Trophoblast cell (in vitro differentiated cells and primary cell): ENCODE data around the gene TBL2.
A peak's percentile ranks its signal among the peaks of the same experiment; 100 is the strongest.
"Not testable (repeated sequence)": the region's sequence is repeated elsewhere in the genome, so short reads cannot be mapped to it uniquely, and the experiment has no call there.

Experiments
- DNase-seq, 2 donors: peaks; one replicate each; pipeline ENCODE4 v3.0.0-alpha.2; 2016
- H2AFZ ChIP-seq: 2 replicates; pipeline ENCODE4 v1.6.1; 2013; ENCODE audit warnings: low read length, moderate library complexity, mild to moderate bottlenecking; ENCODE audit not compliant: insufficient read depth, poor library complexity
- H2AK5ac ChIP-seq: 2 replicates; pipeline ENCODE4 v1.6.1; 2013; ENCODE audit warnings: mild to moderate bottlenecking, low read length
- H2BK120ac ChIP-seq: 2 replicates; pipeline ENCODE4 v1.6.1; 2013; ENCODE audit warnings: low read length, mild to moderate bottlenecking, moderate library complexity; ENCODE audit not compliant: insufficient read depth, poor library complexity
- H2BK12ac ChIP-seq: 2 replicates; pipeline ENCODE4 v1.6.1; 2013; ENCODE audit warnings: mild to moderate bottlenecking, low read length, moderate library complexity
- H2BK5ac ChIP-seq: 2 replicates; pipeline ENCODE4 v1.6.1; 2013; ENCODE audit warnings: low read length, low read depth, moderate library complexity, mild to moderate bottlenecking; ENCODE audit not compliant: poor library complexity
- H3K14ac ChIP-seq: 2 replicates; pipeline ENCODE4 v1.6.1; 2013; ENCODE audit warnings: mild to moderate bottlenecking, low read length
- H3K18ac ChIP-seq: 2 replicates; pipeline ENCODE4 v1.6.1; 2013; ENCODE audit warnings: mild to moderate bottlenecking, low read length
- H3K23ac ChIP-seq: 2 replicates; pipeline ENCODE4 v1.6.1; 2013; ENCODE audit warnings: low read length
- H3K27ac ChIP-seq: 2 replicates; pipeline ENCODE4 v1.5.1; 2013; ENCODE audit warnings: low read depth, mild to moderate bottlenecking, inconsistent platforms, low read length, moderate library complexity
- H3K27me3 ChIP-seq: 2 replicates; pipeline ENCODE4 v1.6.1; 2013; ENCODE audit warnings: inconsistent platforms, mild to moderate bottlenecking, low read length, moderate library complexity; ENCODE audit not compliant: insufficient read depth
- H3K36me3 ChIP-seq, 2 experiments: 1 replicate in 1 of 2; 2 replicates in 1 of 2; pipeline ENCODE4 v1.6.1; 2013; ENCODE audit warnings: low read length in 2 of 2, mild to moderate bottlenecking in 2 of 2, moderate library complexity in 1 of 2; ENCODE audit not compliant: insufficient read depth in 2 of 2, control insufficient read depth in 1 of 2
- H3K4ac ChIP-seq: 2 replicates; pipeline ENCODE4 v1.6.1; 2013; ENCODE audit warnings: low read depth, mild to moderate bottlenecking, low read length, moderate library complexity
- H3K4me1 ChIP-seq, 2 experiments: 1 replicate in 1 of 2; 2 replicates in 1 of 2; pipeline ENCODE4 v1.6.1; 2013; ENCODE audit warnings: low read length in 2 of 2, mild to moderate bottlenecking in 2 of 2, moderate library complexity in 1 of 2; ENCODE audit not compliant: insufficient read depth in 2 of 2, control insufficient read depth in 1 of 2
- H3K4me2 ChIP-seq: 2 replicates; pipeline ENCODE4 v1.6.1; 2013; ENCODE audit warnings: inconsistent platforms, mild to moderate bottlenecking, low read length, moderate library complexity
- H3K4me3 ChIP-seq: 2 replicates; pipeline ENCODE4 v1.5.1; 2013; ENCODE audit warnings: mild to moderate bottlenecking, low read depth, low read length, inconsistent platforms
- H3K79me1 ChIP-seq: one replicate; pipeline ENCODE4 v1.6.1; 2013; ENCODE audit warnings: low read length
- H3K79me2 ChIP-seq: 2 replicates; pipeline ENCODE4 v1.6.1; 2013; ENCODE audit warnings: low read length, mild to moderate bottlenecking; ENCODE audit not compliant: control insufficient read depth, insufficient read depth, poor library complexity
- H3K9ac ChIP-seq: 2 replicates; pipeline ENCODE4 v1.6.1; 2013; ENCODE audit warnings: mild to moderate bottlenecking, low read length
- H3K9me3 ChIP-seq: 2 replicates; pipeline ENCODE4 v1.6.1; 2013; ENCODE audit warnings: low read depth, mild to moderate bottlenecking, control low read depth, inconsistent platforms, low read length; ENCODE audit not compliant: insufficient read depth
- H4K12ac ChIP-seq: 2 replicates; pipeline ENCODE4 v1.6.1; 2013; ENCODE audit warnings: low read depth, mild to moderate bottlenecking, low read length, moderate library complexity
- H4K8ac ChIP-seq: 2 replicates; pipeline ENCODE4 v1.6.1; 2013; ENCODE audit warnings: low read depth, mild to moderate bottlenecking, low read length, moderate library complexity
- H4K91ac ChIP-seq: one replicate; pipeline ENCODE4 v1.6.1; 2013; ENCODE audit warnings: low read depth, mild to moderate bottlenecking, low read length, moderate library complexity
- WGBS: extraction: QIAGEN DNeasy Blood & Tissue Kit; methylation state at CpG from one replicate; pipeline ENCODE4 v1.1.7; 2013; ENCODE audit warnings: missing lambda C conversion rate; ENCODE audit not compliant: insufficient read length, insufficient coverage; ENCODE audit errors: extremely low coverage; 5-methylcytosine and 5-hydroxymethylcytosine counted together

The TBL2 gene

DNA sequence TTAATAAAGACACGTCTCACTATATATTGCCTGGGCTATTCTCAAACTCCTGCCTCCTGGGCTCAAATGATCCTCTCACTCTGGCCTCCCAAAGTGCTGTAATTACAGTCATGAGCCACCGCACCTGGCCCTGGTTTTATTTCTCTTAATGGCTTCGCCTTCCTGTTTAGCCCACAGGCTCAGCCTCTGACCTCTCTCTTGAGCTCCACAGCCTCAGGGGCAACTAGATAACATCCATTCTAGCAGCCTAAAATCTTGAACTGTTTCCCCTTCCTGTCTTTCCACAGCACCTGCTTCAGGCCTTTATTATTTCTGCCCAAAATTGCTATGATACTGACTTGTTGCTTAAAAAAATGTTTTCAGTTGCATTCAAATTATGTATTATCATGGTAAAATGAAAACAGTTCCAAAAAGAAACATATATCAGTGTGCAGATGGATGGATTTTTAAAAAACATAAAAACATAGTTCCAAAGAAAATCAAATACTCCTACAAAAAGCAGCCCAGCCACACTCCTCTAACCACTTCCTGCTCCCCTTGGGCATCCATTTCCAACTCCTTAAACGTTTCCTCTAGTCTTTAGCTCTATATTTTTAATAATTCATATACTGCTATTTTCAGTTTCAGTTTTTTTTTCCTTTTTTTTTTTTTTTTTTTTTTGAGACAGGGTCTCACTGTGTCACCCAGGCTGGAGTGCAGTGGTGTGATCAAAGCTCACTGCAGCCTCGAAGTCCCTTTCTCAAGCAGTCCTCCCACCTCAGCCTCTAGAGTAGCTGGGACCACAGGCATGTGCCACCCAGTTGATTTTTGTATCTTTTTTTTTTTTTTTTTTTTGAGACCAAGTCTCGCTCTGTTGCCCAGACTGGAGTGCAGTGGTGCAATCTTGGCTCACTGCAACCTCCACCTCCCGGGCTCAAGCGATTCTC is 51.2 kb downstream of the TBL2 start:
- no peak overlapping the region for H3K23ac ChIP-seq
- no peaks in the 10 kb centered on the region for H3K27me3 ChIP-seq
- no peaks in the 10 kb centered on the region for H3K9me3 ChIP-seq
- H3K27ac ChIP-seq: no peak overlapping the region
- H2AK5ac ChIP-seq: no peak overlapping the region
- no peak overlapping the region for H3K4me3 ChIP-seq
- no peak overlapping the region for H2AFZ ChIP-seq
- no peak overlapping the region for H3K4ac ChIP-seq
- H3K9ac ChIP-seq: no peak overlapping the region
- no CpG with 5 or more reads among the region's 8 CpGs for WGBS
- H3K18ac ChIP-seq: no peak overlapping the region
- H3K14ac ChIP-seq: no peak overlapping the region
- H3K36me3 ChIP-seq: no peaks in the 10 kb centered on the region
- no peak overlapping the region for H2BK5ac ChIP-seq
- H3K4me1 ChIP-seq: peaks cover 0 to 1% of the 10 kb centered on the region in 2 experiments
- H3K4me2 ChIP-seq: no peak overlapping the region
- no peak overlapping the region for H2BK120ac ChIP-seq
- no peak overlapping the region for H4K8ac ChIP-seq
- H3K79me2 ChIP-seq: peaks cover 2% of the 10 kb centered on the region
- H4K12ac ChIP-seq: no peak overlapping the region
- no peak overlapping the region for H2BK12ac ChIP-seq
- DNase-seq: peak; percentile 17 to 41
- no peak overlapping the region for H4K91ac ChIP-seq
- H3K79me1 ChIP-seq: peaks cover 4% of the 10 kb centered on the region

DNA sequence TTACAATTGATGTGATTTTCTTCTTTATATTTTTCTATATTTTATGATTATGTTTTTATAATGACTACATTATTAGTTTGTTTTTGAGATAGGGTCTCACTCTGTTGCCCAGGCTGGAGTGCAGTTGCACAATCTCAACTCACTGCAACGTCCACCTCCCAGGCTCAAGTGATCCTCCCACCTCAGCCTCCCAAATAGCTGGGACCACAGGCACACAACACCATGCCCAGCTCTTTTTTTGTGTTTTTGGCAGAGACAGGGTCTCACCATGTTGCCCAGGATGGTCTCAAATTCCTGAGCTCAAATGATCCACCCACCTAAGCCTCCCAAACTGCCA is 52.3 kb downstream of the TBL2 start:
- not testable (repeated sequence) for H3K9me3 ChIP-seq, H3K27ac ChIP-seq, H2BK5ac ChIP-seq, H4K8ac ChIP-seq, H3K4me1 ChIP-seq, H3K14ac ChIP-seq, H3K36me3 ChIP-seq, H4K12ac ChIP-seq, H4K91ac ChIP-seq, H3K18ac ChIP-seq, H3K4me2 ChIP-seq, H2AK5ac ChIP-seq, H3K4ac ChIP-seq, H2AFZ ChIP-seq, H3K79me2 ChIP-seq, H3K4me3 ChIP-seq, H3K9ac ChIP-seq, H3K27me3 ChIP-seq, DNase-seq, H2BK120ac ChIP-seq, H3K23ac ChIP-seq, H2BK12ac ChIP-seq
- no CpG with 5 or more reads among the region's 1 CpG for WGBS
- peaks cover 12% of the 10 kb centered on the region for H3K79me1 ChIP-seq

DNA sequence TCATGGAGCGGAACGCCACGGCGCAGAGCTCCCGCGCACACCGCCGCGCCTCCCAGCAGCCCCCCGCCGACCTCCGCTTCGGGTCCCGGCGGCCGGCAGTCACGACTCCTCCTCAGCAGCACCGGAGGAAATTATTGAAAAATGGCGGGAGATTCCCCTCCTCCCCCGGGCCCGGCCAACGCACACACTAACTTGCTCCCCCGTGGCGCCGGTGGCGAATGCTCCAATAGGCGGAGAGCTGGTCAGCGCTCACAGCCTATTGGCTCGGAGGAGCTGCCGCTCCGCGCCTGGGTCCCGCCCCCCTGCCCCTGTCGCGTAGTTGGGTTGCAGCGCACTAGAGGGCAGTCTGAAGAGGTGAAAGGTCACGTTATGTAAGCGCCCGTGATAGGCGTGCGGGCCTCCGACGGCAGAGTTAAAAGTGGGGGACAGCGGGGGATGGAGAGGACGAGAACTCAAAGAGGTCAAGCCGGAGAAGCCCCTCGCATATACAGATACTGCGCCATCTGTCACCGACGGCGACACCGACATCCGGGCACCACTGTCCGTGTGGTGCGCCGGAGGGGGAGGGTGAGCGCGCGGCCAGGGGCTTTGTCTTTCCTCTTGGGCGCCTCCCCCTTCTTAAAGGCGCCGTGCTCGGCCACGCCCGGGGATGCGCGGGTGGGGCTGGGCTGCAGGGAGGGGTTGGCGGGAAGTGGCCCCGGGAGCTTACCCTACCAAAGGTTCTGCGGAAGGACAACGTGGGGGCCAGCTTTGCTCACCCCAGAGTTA is 56.1 kb downstream of the TBL2 start, which contains the start of gene BAZ1B:
Gene BAZ1B, minus strand, starts transcription at position 189 of the 768 bp plus-strand sequence. CDS start 360 bp downstream, outside the sequence.
- H2BK120ac ChIP-seq: peak within 1 kb of the TSS; percentile 96
- H2BK5ac ChIP-seq: peak within 1 kb of the TSS; percentile 92
- peaks cover 12% of the 10 kb centered on the region for H3K79me1 ChIP-seq
- peak within 1 kb of the TSS; percentile 92 for H2AK5ac ChIP-seq
- H3K4ac ChIP-seq: peak within 1 kb of the TSS; percentile 96
- peak within 1 kb of the TSS; percentile 88 for H4K12ac ChIP-seq
- peak within 1 kb of the TSS; percentile 94 for H4K91ac ChIP-seq
- peaks cover 2 to 4% of the 10 kb centered on the region in 2 experiments for H3K4me1 ChIP-seq
- peak within 1 kb of the TSS; percentile 68 for H2BK12ac ChIP-seq
- peak within 1 kb of the TSS; percentile 97 for H3K18ac ChIP-seq
- H3K9ac ChIP-seq: peak within 1 kb of the TSS; percentile 99
- H4K8ac ChIP-seq: peak within 1 kb of the TSS; percentile 99
- peak within 1 kb of the TSS; percentile 99 for H3K14ac ChIP-seq
- peaks cover 19% of the 10 kb centered on the region for H3K79me2 ChIP-seq
- no CpG with 5 or more reads among the region's 71 CpGs for WGBS
- H3K27me3 ChIP-seq: no peaks in the 10 kb centered on the region
- H3K9me3 ChIP-seq: no peaks in the 10 kb centered on the region
- peak within 1 kb of the TSS; percentile 100 for H3K4me3 ChIP-seq
- peak; percentile 98 for DNase-seq
- H3K4me2 ChIP-seq: peak within 1 kb of the TSS; percentile 81
- H3K23ac ChIP-seq: no peak within 1 kb of the TSS
- H2AFZ ChIP-seq: peak within 1 kb of the TSS; percentile 94
- peaks cover under 1 to 4% of the 10 kb centered on the region in 2 experiments for H3K36me3 ChIP-seq
- H3K27ac ChIP-seq: peak within 1 kb of the TSS; percentile 93

DNA sequence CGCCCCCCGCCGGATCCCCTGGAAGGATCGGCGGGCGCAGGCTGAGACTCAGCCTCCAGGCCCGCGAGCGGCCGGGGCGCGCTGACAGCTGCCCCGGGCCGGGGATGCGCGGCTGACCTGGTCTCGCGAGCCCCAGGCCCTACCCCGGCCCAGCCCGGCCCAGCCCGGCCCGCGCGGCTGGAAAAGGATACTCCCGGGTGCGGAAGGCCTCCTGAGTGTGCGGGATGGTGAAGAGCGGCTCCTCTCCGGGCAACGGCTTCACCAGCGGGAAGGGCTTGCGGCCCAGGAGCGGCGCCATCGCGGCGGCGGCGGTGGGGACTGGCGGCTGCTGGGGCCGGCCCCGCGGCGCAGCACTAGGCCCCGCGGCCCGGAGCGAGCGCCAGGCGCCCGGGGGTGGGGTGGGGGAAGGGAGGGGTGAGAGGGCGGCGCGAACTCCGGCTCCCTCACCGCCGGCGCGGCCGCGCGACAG is 56.7 kb downstream of the TBL2 start:
- H3K27ac ChIP-seq: peak overlapping the region; percentile 93
- peak overlapping the region; percentile 99 for H3K14ac ChIP-seq
- peak overlapping the region; percentile 94 for H4K91ac ChIP-seq
- peaks cover 6 to 11% of the 10 kb centered on the region in 2 experiments for H3K36me3 ChIP-seq
- no peak overlapping the region for H3K23ac ChIP-seq
- H2BK12ac ChIP-seq: no peak overlapping the region
- H2AK5ac ChIP-seq: peak overlapping the region; percentile 92
- H4K12ac ChIP-seq: peak overlapping the region; percentile 87
- H3K79me2 ChIP-seq: peaks cover 22% of the 10 kb centered on the region
- peak overlapping the region; percentile 99 for H4K8ac ChIP-seq
- H2BK5ac ChIP-seq: peak overlapping the region; percentile 92
- DNase-seq: peak; percentile 21 to 59
- peak overlapping the region; percentile 100 for H3K4me3 ChIP-seq
- peak overlapping the region; percentile 96 for H3K4ac ChIP-seq
- peak overlapping the region; percentile 81 for H3K4me2 ChIP-seq
- peaks cover 2 to 4% of the 10 kb centered on the region in 2 experiments for H3K4me1 ChIP-seq
- no peaks in the 10 kb centered on the region for H3K9me3 ChIP-seq
- peaks cover 12% of the 10 kb centered on the region for H3K79me1 ChIP-seq
- H3K9ac ChIP-seq: peak overlapping the region; percentile 99
- H2AFZ ChIP-seq: peak overlapping the region; percentile 94
- WGBS: no CpG with 5 or more reads among the region's 62 CpGs
- peak overlapping the region; percentile 97 for H3K18ac ChIP-seq
- peak overlapping the region; percentile 96 for H2BK120ac ChIP-seq
- H3K27me3 ChIP-seq: no peaks in the 10 kb centered on the region
